HCT116 (cell line): Measurements from ENCODE around the gene PNPO. TPM values are rescaled to one million over a fixed set of nuclear protein-coding genes. Genes with fewer than 3 reads are reported as not detected.
"Not testable (repeated sequence)": the region's sequence is repeated elsewhere in the genome, so short reads cannot be mapped to it uniquely, and the experiment has no call there.

Source experiments
- ATAC-seq: fragments of 200-7000 bp; cut with Tn5 transposase; 2 replicates; pipeline ENCODE4 v1.9.1; 2020; ENCODE audit warnings: mild to moderate bottlenecking, moderate library complexity
- BruUV-seq: library from RNA; stranded (reverse); fragments of 400-500 nt; replicated peaks from 2 replicates; lab custom pipeline; 2021; lab: Mats Ljungman, UMichigan
- CTCF ChIA-PET: fragments of 300-600 bp; sonication (Branson Sonifier 250); formaldehyde crosslinking; loops from one replicate; lab custom pipeline; 2021; ENCODE audit warnings: antibody characterized with exemption; lab: Charles Lee
- POLR2A ChIA-PET: fragments of 300-600, 350-600 bp; sonication (Branson Sonifier 250); formaldehyde crosslinking; loops from one replicate; lab custom pipeline; 2021; ENCODE audit warnings: antibody characterized with exemption; lab: Charles Lee
- RAD21 ChIA-PET, 2 experiments: fragments of 300-600 bp; sonication (Branson Sonifier 250); formaldehyde crosslinking; loops; one replicate each; lab custom pipeline; 2023; ENCODE audit warnings: low total read pairs in 2 of 2; ENCODE audit not compliant: uncharacterized antibody in 2 of 2, unreplicated experiment in 2 of 2, low non-redundant PET in 1 of 2; lab: Charles Lee
- DNase-seq: peaks from one replicate; pipeline ENCODE4 v3.0.0-alpha.2; 2010; ENCODE audit warnings: low read depth, low spot score
- H2AFZ ChIP-seq: fragments of 200-600 bp; shearing (Covaris generic), sonication (generic); 2 replicates; pipeline ENCODE4 v1.6.1; 2017; ENCODE audit warnings: low read depth, mixed run types, mixed read lengths, antibody characterized with exemption, low read length; ENCODE audit not compliant: poor library complexity, severe bottlenecking
- H3K27ac ChIP-seq: 2 replicates; pipeline ENCODE4 v1.5.1; 2012; ENCODE audit warnings: low read depth, low read length
- H3K27me3 ChIP-seq: fragments of 200-600 bp; sonication (generic); 2 replicates; pipeline ENCODE4 v1.6.1; 2016; ENCODE audit warnings: mixed run types, low read length, mixed read lengths; ENCODE audit not compliant: insufficient read depth
- H3K36me3 ChIP-seq, 2 experiments: fragments of 200-500 bp in 1 of 2; fragments of 200-600 bp in 1 of 2; sonication (Bioruptor generic) in 1 of 2; sonication (generic) in 1 of 2; 2 replicates each; pipeline versions ENCODE4 v1.5.1 to v1.6.1; 2014 to 2016; ENCODE audit warnings: low read length in 2 of 2, inconsistent platforms in 1 of 2, mixed read lengths in 1 of 2, mixed run types in 1 of 2; ENCODE audit not compliant: insufficient read depth in 2 of 2, control insufficient read depth in 1 of 2
- H3K4me1 ChIP-seq, 2 experiments: fragments of 200-600 bp in 1 of 2; sonication (generic) in 1 of 2; 2 replicates each; pipeline versions ENCODE4 v1.5.1 to v1.6.1; 2012 to 2017; ENCODE audit warnings: low read length in 2 of 2, inconsistent platforms in 1 of 2, mild to moderate bottlenecking in 1 of 2, mixed read lengths in 1 of 2, mixed run types in 1 of 2, moderate library complexity in 1 of 2; ENCODE audit not compliant: insufficient read depth in 2 of 2, control insufficient read depth in 1 of 2
- H3K4me2 ChIP-seq: fragments of 200-600 bp; sonication (generic); 2 replicates; pipeline ENCODE4 v1.6.1; 2017; ENCODE audit warnings: mixed run types, low read length, mixed read lengths
- H3K4me3 ChIP-seq, 2 experiments: fragments of 200-600 bp in 1 of 2; sonication (generic) in 1 of 2; replicated peaks in 1 of 2; 2 replicates each; pipeline ENCODE4 v1.5.1; 2011 to 2016; ENCODE audit warnings: low read length in 2 of 2, control low read depth in 1 of 2, low read depth in 1 of 2, mild to moderate bottlenecking in 1 of 2, mixed read lengths in 1 of 2, mixed run types in 1 of 2
- H3K79me2 ChIP-seq: fragments of 200-600 bp; sonication (generic); 2 replicates; pipeline ENCODE4 v1.6.1; 2017; ENCODE audit warnings: mild to moderate bottlenecking, mixed run types, low read length, moderate library complexity, mixed read lengths; ENCODE audit not compliant: insufficient read depth
- H3K9ac ChIP-seq: fragments of 200-600 bp; sonication (generic); 2 replicates; pipeline ENCODE4 v1.6.1; 2016; ENCODE audit warnings: low read length, mixed read lengths
- H3K9me2 ChIP-seq: fragments of 200-600 bp; sonication (generic), shearing (Covaris generic); 2 replicates; pipeline ENCODE4 v1.6.1; 2017; ENCODE audit warnings: mixed run types, mild to moderate bottlenecking, moderate library complexity; ENCODE audit not compliant: insufficient read depth
- H3K9me3 ChIP-seq, 2 experiments: fragments of 200-500 bp in 1 of 2; fragments of 200-600 bp in 1 of 2; sonication (Bioruptor generic) in 1 of 2; sonication (generic) in 1 of 2; 2 replicates each; pipeline ENCODE4 v1.6.1; 2014 to 2017; ENCODE audit warnings: low read length in 2 of 2, mixed read lengths in 2 of 2, inconsistent platforms in 1 of 2, low read depth in 1 of 2, mild to moderate bottlenecking in 1 of 2, mixed run types in 1 of 2, moderate library complexity in 1 of 2; ENCODE audit not compliant: control insufficient read depth in 1 of 2, insufficient read depth in 1 of 2
- H4K20me1 ChIP-seq: fragments of 200-600 bp; sonication (generic), shearing (Covaris generic); 2 replicates; pipeline ENCODE4 v1.6.1; 2017; ENCODE audit warnings: mixed run types, mild to moderate bottlenecking, moderate library complexity; ENCODE audit not compliant: insufficient read depth
- CBX3 ChIP-seq: IDR thresholded peaks from 2 replicates; pipeline ENCODE4 v1.6.1; 2012; ENCODE audit warnings: low read depth
- CEBPB ChIP-seq: IDR thresholded peaks from 2 replicates; pipeline ENCODE4 v1.6.1; 2012; ENCODE audit warnings: low read depth
- EGR1 ChIP-seq: IDR thresholded peaks from 2 replicates; pipeline ENCODE4 v1.6.1; 2012; ENCODE audit warnings: low read depth
- ELF1 ChIP-seq: IDR thresholded peaks from 2 replicates; pipeline ENCODE4 v1.6.1; 2012; ENCODE audit warnings: low read depth, borderline replicate concordance
- JUND ChIP-seq: IDR thresholded peaks from 2 replicates; pipeline ENCODE4 v1.6.1; 2012
- POLR2AphosphoS5 ChIP-seq: IDR thresholded peaks from 2 replicates; pipeline ENCODE4 v1.6.1; 2011; ENCODE audit warnings: mild to moderate bottlenecking, low read depth, low read length, moderate library complexity
- RAD21 ChIP-seq: IDR thresholded peaks from 2 replicates; pipeline ENCODE4 v1.6.1; 2012; ENCODE audit warnings: low read depth, mild to moderate bottlenecking
- SIN3A ChIP-seq: IDR thresholded peaks from 2 replicates; pipeline ENCODE4 v1.6.1; 2012; ENCODE audit warnings: low read depth
- SP1 ChIP-seq: IDR thresholded peaks from 2 replicates; pipeline ENCODE4 v1.6.1; 2012; ENCODE audit warnings: low read depth
- TCF7L2 ChIP-seq: IDR thresholded peaks from 2 replicates; pipeline ENCODE4 v1.7.0; 2011; ENCODE audit warnings: borderline replicate concordance, inconsistent platforms; ENCODE audit not compliant: insufficient read depth, insufficient read length; ENCODE audit errors: extremely low read depth
- ZFX ChIP-seq: fragments of 450-650 bp; IDR thresholded peaks from 2 replicates; pipeline ENCODE4 v1.6.1; 2017
- ZNF274 ChIP-seq: fragments of 200-500 bp; sonication (Bioruptor generic); IDR thresholded peaks from 2 replicates; pipeline ENCODE4 v1.6.1; 2014; ENCODE audit warnings: mild to moderate bottlenecking, low read depth, low read length, inconsistent platforms
- intact Hi-C: fragments of 100-400 bp; cut with micrococcal nuclease; formaldehyde crosslinking; loops from 2 replicates; pipeline ENCODE4 v1.10.0; 2022
- total RNA-seq: library from RNA; stranded (reverse); gene quantifications from one replicate; pipeline ENCODE4 v1.2.1, GENCODE V29; 2021; ENCODE audit not compliant: unreplicated experiment
- TF ChIP-seq, protein P1 (sequence below): IDR thresholded peaks from 2 replicates; pipeline ENCODE4 v1.6.1; 2011; ENCODE audit warnings: mild to moderate bottlenecking, low read length, moderate library complexity; ENCODE audit not compliant: insufficient replicate concordance; ENCODE audit errors: extremely low read depth
- TF ChIP-seq, protein P2 (sequence below): IDR thresholded peaks from 2 replicates; pipeline ENCODE4 v1.6.1; 2012

The PNPO gene
- total RNA-seq, 1 experiment from 2014 or later = 74.9 TPM

- no peak for DNase-seq
- intact Hi-C loops = no loop called here
- no peak overlapping the region for H2AFZ ChIP-seq
- no peaks in the 10 kb centered on the region for H3K79me2 ChIP-seq
- no peak overlapping the region for H3K27ac ChIP-seq
- no peak overlapping the region for H3K4me2 ChIP-seq
- CTCF ChIA-PET = interaction anchor here (1.0 kb wide), 1 partner anchor 28 kb away, joined by 4 read pairs; no protein-coding TSS in a partner anchor
- no peaks in the 10 kb centered on the region for H3K27me3 ChIP-seq
- no peaks in the 10 kb centered on the region for H3K9me3 ChIP-seq
- H3K4me1 ChIP-seq = no peaks in the 10 kb centered on the region
- no peak overlapping the region for H3K9ac ChIP-seq
- no peak overlapping the region for H3K4me3 ChIP-seq
- TF ChIP-seq SIN3A (no peak), CEBPB (no peak), CBX3 (no peak), ELF1 (no peak), ZFX (no peak), POLR2AphosphoS5 (no peak), TCF7L2 (no peak), SP1 (no peak), ZNF274 (no peak), EGR1 (no peak), JUND (no peak), RAD21 (no peak)
- TF ChIP-seq, protein P1, sequence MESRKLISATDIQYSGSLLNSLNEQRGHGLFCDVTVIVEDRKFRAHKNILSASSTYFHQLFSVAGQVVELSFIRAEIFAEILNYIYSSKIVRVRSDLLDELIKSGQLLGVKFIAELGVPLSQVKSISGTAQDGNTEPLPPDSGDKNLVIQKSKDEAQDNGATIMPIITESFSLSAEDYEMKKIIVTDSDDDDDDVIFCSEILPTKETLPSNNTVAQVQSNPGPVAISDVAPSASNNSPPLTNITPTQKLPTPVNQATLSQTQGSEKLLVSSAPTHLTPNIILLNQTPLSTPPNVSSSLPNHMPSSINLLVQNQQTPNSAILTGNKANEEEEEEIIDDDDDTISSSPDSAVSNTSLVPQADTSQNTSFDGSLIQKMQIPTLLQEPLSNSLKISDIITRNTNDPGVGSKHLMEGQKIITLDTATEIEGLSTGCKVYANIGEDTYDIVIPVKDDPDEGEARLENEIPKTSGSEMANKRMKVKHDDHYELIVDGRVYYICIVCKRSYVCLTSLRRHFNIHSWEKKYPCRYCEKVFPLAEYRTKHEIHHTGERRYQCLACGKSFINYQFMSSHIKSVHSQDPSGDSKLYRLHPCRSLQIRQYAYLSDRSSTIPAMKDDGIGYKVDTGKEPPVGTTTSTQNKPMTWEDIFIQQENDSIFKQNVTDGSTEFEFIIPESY = no peak
- TF ChIP-seq, protein P2, sequence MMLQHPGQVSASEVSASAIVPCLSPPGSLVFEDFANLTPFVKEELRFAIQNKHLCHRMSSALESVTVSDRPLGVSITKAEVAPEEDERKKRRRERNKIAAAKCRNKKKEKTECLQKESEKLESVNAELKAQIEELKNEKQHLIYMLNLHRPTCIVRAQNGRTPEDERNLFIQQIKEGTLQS = no peak
- BruUV-seq = no TSS peak
- H4K20me1 ChIP-seq = no peaks in the 10 kb centered on the region
- POLR2A ChIA-PET = no interaction called here
- RAD21 ChIA-PET = no interaction called here
- no peak for ATAC-seq
- no peaks in the 10 kb centered on the region for H3K9me2 ChIP-seq
- peaks cover 0 to 5% of the 10 kb centered on the region in 2 experiments; a peak in 1 of 4 replicates for H3K36me3 ChIP-seq
Measured at GRCh38 chr17:47918991-47919390, 22.4 kb upstream of the PNPO start.

GRCh38 chr17:47919889-47920288 is 21.5 kb upstream of the PNPO start:
- ATAC-seq, H3K9me2 ChIP-seq, H3K9ac ChIP-seq, H3K79me2 ChIP-seq, DNase-seq, H3K4me1 ChIP-seq, H3K4me2 ChIP-seq, CTCF ChIA-PET, H2AFZ ChIP-seq, H3K9me3 ChIP-seq, BruUV-seq, H3K27me3 ChIP-seq, H3K27ac ChIP-seq, H4K20me1 ChIP-seq, H3K4me3 ChIP-seq, H3K36me3 ChIP-seq, intact Hi-C loops, POLR2A ChIA-PET, RAD21 ChIA-PET: not testable (repeated sequence)
